ENCODE results near the gene FBXO27. TPM values are rescaled to one million over a fixed set of nuclear protein-coding genes. Genes with fewer than 3 reads are reported as not detected.
"Not testable (repeated sequence)": the region's sequence is repeated elsewhere in the genome, so short reads cannot be mapped to it uniquely, and the experiment has no call there.

FBXO27 gene
- total and polyA plus RNA-seq, 4 experiments from 2014 or later: 0.42 to 1.4 (median 0.75) TPM

DNA sequence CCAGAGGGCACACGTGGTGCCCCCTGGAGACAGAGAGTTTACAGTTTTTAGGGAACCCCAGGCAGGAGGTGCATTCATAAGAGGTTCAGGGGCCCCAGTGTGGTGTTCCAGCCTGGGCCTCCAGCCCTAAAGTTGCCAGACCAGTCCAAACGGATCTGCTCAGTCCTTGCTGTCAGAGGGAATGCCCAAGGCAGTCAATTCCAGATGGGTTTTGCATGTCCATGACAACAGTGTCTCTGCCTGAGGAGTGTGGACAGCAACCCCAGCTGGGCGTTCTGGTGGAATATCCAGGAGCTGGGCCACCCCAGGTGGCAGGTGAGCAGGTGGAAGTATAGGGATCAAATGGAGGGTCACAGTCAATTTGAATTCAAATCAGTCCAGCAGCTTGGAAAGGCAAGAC lies 25.3 kb downstream of the FBXO27 start:
- Histone ChIP-seq H3K36me3 (ENCODE audit: insufficient read depth, low read length) (no peaks in the 10 kb centered on the region), H3K27ac (ENCODE audit: low read depth, low read length) (no peak overlapping the region), H3K4me3 (ENCODE audit: low read length in 2 of 2) (no peak overlapping the region), H3K9me3 (ENCODE audit: control insufficient read depth in 1 of 2, low read length in 2 of 2) (no peaks in the 10 kb centered on the region), H3K27me3 (ENCODE audit: insufficient read depth, low read length) (no peaks in the 10 kb centered on the region), H3K4me1 (ENCODE audit: insufficient read depth, low read length) (no peaks in the 10 kb centered on the region)
- H3K9me3 Mint-ChIP-seq: peaks cover 0 to 2% (median 0%) of the 10 kb centered on the region in 8 donors
- no peaks in the 10 kb centered on the region for H3K36me3 Mint-ChIP-seq
- H3K27me3 Mint-ChIP-seq: peaks cover 17% of the 10 kb centered on the region in 2 donors
- no peak for DNase-seq
- CTCF ChIA-PET (ENCODE audit: partially characterized antibody): no interaction called here
- peaks cover 0 to 4% (median 2%) of the 10 kb centered on the region in 4 donors for H3K4me1 Mint-ChIP-seq
- POLR2A ChIA-PET (ENCODE audit: partially characterized antibody): interaction anchor here (0.7 kb wide), 1 partner anchor 56 kb away, joined by 3 read pairs; no protein-coding TSS in a partner anchor
- no peak overlapping the region for H3K4me3 Mint-ChIP-seq
- intact Hi-C loops (cut with micrococcal nuclease): no loop called here
- H3K27ac Mint-ChIP-seq: no peak overlapping the region

DNA sequence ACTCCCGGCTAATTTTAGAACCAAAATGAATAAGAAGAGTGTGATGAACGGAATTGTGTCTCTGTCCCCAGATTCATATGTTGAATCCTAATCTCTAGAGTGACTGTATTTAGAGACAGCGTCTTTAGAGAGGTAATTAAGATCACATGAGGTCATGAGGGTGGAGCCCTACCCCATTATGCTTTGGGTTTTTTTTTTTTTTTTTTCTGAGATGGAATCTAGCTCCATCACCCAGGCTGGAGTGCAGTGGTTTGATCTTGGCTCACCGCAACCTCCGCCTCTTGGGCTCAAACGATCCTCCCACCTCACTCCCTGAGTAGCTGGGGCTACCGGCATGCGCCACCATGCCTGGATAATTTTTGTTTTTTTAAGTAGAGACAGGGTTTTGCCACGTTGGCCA lies 27.9 kb downstream of the FBXO27 start:
- intact Hi-C loops (cut with micrococcal nuclease): no loop called here
- no peaks in the 10 kb centered on the region for H3K36me3 ChIP-seq (ENCODE audit: insufficient read depth, low read length)
- ChIA-PET POLR2A (ENCODE audit: partially characterized antibody) (no interaction called here), CTCF (ENCODE audit: partially characterized antibody) (no interaction called here)
- H3K4me1 ChIP-seq (ENCODE audit: insufficient read depth, low read length): no peaks in the 10 kb centered on the region
- peaks cover 0 to 4% (median 2%) of the 10 kb centered on the region in 4 donors for H3K4me1 Mint-ChIP-seq
- no peak overlapping the region for H3K27ac ChIP-seq (ENCODE audit: low read depth, low read length)
- H3K9me3 ChIP-seq (ENCODE audit: control insufficient read depth in 1 of 2, low read length in 2 of 2): no peaks in the 10 kb centered on the region
- H3K36me3 Mint-ChIP-seq: no peaks in the 10 kb centered on the region
- H3K9me3 Mint-ChIP-seq: peaks cover 0 to 2% (median 0%) of the 10 kb centered on the region in 8 donors
- no peak overlapping the region for H3K4me3 Mint-ChIP-seq
- DNase-seq: no peak
- peaks cover 17% of the 10 kb centered on the region in 2 donors for H3K27me3 Mint-ChIP-seq
- no peak overlapping the region for H3K4me3 ChIP-seq (ENCODE audit: low read length in 2 of 2)
- H3K27me3 ChIP-seq (ENCODE audit: insufficient read depth, low read length): no peaks in the 10 kb centered on the region
- no peak overlapping the region for H3K27ac Mint-ChIP-seq

DNA sequence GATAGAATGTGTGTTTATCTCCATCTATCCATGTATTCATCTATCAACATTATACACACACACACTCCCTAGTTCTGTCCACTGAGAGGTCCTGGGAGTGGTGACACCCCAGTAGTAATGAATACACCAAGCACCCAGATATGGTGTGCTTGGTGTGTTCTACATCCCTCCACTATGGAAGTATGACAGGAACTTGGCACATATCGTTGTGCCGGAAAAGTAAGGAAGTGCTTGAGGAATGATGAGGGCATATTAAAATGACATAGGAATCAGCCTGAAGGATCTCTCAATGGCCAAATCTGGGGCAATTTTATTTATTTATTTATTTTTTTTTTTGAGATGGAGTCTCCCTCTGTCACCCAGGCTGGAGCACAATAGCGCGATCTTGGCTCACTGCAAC lies 28.6 kb downstream of the FBXO27 start:
- Histone ChIP-seq H3K27me3 (ENCODE audit: insufficient read depth, low read length) (no peaks in the 10 kb centered on the region), H3K36me3 (ENCODE audit: insufficient read depth, low read length) (no peaks in the 10 kb centered on the region), H3K9me3 (ENCODE audit: control insufficient read depth in 1 of 2, low read length in 2 of 2) (no peaks in the 10 kb centered on the region), H3K4me1 (ENCODE audit: insufficient read depth, low read length) (no peaks in the 10 kb centered on the region), H3K4me3 (ENCODE audit: low read length in 2 of 2) (no peak overlapping the region), H3K27ac (ENCODE audit: low read depth, low read length) (no peak overlapping the region)
- CTCF ChIA-PET (ENCODE audit: partially characterized antibody): no interaction called here
- no peak for DNase-seq
- Mint-ChIP-seq H3K4me3 (no peak overlapping the region), H3K27ac (no peak overlapping the region), H3K9me3 (peaks cover 0 to 2% (median 0%) of the 10 kb centered on the region in 8 donors), H3K36me3 (no peaks in the 10 kb centered on the region), H3K27me3 (peaks cover 17 to 21% of the 10 kb centered on the region in 2 donors), H3K4me1 (peaks cover 0 to 4% (median 2%) of the 10 kb centered on the region in 4 donors)
- POLR2A ChIA-PET (ENCODE audit: partially characterized antibody): no interaction called here
- intact Hi-C loops (cut with micrococcal nuclease): no loop called here

DNA sequence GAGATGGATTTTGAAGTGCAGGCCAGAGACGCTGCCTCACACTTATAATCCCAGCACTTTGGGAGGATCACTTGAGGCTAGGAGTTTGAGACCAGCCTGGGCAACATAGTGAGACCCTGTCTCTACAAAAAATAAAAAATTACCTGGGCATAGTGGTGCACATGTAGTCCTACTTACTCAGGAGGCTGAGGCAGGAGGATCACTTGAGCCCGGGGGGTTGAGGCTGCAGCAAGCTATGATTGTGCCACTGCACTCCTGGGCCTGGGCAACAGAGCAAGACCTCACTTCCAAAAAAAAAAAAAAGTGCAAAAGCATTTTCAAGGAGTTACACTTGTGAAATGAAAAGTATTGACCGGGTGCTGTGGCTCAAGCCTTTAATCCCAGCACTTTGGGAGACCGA lies 29.2 kb downstream of the FBXO27 start:
- DNase-seq: no peak
- POLR2A ChIA-PET (ENCODE audit: partially characterized antibody): no interaction called here
- CTCF ChIA-PET (ENCODE audit: partially characterized antibody): no interaction called here
- Mint-ChIP-seq H3K27ac (no peak overlapping the region), H3K4me3 (no peak overlapping the region), H3K36me3 (no peaks in the 10 kb centered on the region), H3K27me3 (peaks cover 14 to 22% of the 10 kb centered on the region in 2 donors), H3K4me1 (peaks cover 0 to 4% (median 2%) of the 10 kb centered on the region in 4 donors), H3K9me3 (no peaks in the 10 kb centered on the region)
- intact Hi-C loops (cut with micrococcal nuclease): no loop called here
- Histone ChIP-seq H3K27ac (ENCODE audit: low read depth, low read length) (no peak overlapping the region), H3K27me3 (ENCODE audit: insufficient read depth, low read length) (no peaks in the 10 kb centered on the region), H3K9me3 (ENCODE audit: control insufficient read depth in 1 of 2, low read length in 2 of 2) (no peaks in the 10 kb centered on the region), H3K4me1 (ENCODE audit: insufficient read depth, low read length) (no peaks in the 10 kb centered on the region), H3K36me3 (ENCODE audit: insufficient read depth, low read length) (no peaks in the 10 kb centered on the region), H3K4me3 (ENCODE audit: low read length in 2 of 2) (no peak overlapping the region)

DNA sequence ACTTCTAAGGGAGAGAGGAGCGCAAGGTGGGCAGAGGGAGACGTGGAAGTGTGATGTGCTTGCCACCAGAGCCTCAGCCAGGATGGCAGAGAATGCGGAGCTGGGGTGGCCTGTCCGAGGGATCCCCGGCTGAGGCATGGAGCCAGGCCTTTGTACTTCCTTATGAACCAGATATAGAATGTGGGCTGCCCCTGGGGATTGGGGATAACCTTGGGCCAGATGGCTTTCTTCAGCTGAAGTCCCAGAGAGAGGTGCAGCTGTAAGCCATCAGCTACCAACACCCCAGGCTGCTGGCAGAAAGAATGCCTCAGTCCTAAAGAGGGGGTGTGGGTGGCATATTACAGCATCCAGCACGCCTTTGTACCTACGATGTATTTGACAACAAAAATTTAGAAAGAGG lies 31.3 kb downstream of the FBXO27 start:
- Histone ChIP-seq H3K27ac (ENCODE audit: low read depth, low read length) (no peak overlapping the region), H3K4me3 (ENCODE audit: low read length in 2 of 2) (no peak overlapping the region), H3K9me3 (ENCODE audit: control insufficient read depth in 1 of 2, low read length in 2 of 2) (no peaks in the 10 kb centered on the region), H3K27me3 (ENCODE audit: insufficient read depth, low read length) (no peaks in the 10 kb centered on the region), H3K36me3 (ENCODE audit: insufficient read depth, low read length) (no peaks in the 10 kb centered on the region), H3K4me1 (ENCODE audit: insufficient read depth, low read length) (no peaks in the 10 kb centered on the region)
- no peak overlapping the region for H3K4me3 Mint-ChIP-seq
- H3K9me3 Mint-ChIP-seq: no peaks in the 10 kb centered on the region
- no peak overlapping the region for H3K27ac Mint-ChIP-seq
- ChIA-PET POLR2A (ENCODE audit: partially characterized antibody) (no interaction called here), CTCF (ENCODE audit: partially characterized antibody) (no interaction called here)
- intact Hi-C loops (cut with micrococcal nuclease): no loop called here
- no peaks in the 10 kb centered on the region for H3K36me3 Mint-ChIP-seq
- H3K4me1 Mint-ChIP-seq: no peaks in the 10 kb centered on the region
- DNase-seq: no peak
- H3K27me3 Mint-ChIP-seq: peaks cover 12 to 20% of the 10 kb centered on the region in 2 donors

DNA sequence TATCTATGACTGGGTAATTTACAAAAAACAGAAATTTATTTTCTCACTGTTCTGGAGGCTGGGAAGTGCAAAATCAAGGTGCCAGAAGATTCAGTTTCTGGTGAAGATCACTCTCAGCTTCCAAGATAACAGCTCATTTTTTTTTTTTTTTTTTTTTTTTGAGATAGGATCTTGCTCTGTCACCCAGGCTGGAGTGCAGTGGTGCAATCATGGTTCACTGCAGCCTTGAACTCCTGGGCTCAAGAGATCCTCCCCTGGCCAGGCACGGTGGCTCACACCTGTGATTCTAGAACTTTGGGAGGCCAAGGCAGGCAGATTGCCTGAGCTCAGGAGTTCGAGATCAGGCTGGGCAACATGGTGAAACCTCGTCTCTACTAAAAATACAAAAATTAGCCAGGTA lies 34.8 kb downstream of the FBXO27 start:
- H3K27me3 ChIP-seq (ENCODE audit: insufficient read depth, low read length); H3K36me3 Mint-ChIP-seq; CTCF ChIA-PET (ENCODE audit: partially characterized antibody); H3K9me3 Mint-ChIP-seq; intact Hi-C loops (cut with micrococcal nuclease); DNase-seq; POLR2A ChIA-PET (ENCODE audit: partially characterized antibody); H3K4me1 ChIP-seq (ENCODE audit: insufficient read depth, low read length); H3K9me3 ChIP-seq (ENCODE audit: control insufficient read depth in 1 of 2, low read length in 2 of 2); H3K4me1 Mint-ChIP-seq; H3K4me3 ChIP-seq (ENCODE audit: low read length in 2 of 2); H3K36me3 ChIP-seq (ENCODE audit: insufficient read depth, low read length); H3K27ac ChIP-seq (ENCODE audit: low read depth, low read length); H3K27ac Mint-ChIP-seq: not testable (repeated sequence)
- Mint-ChIP-seq H3K4me3 (peak overlapping the region in 1 of 8 donors; percentile 27), H3K27me3 (peaks cover 3 to 12% of the 10 kb centered on the region in 2 donors)

DNA sequence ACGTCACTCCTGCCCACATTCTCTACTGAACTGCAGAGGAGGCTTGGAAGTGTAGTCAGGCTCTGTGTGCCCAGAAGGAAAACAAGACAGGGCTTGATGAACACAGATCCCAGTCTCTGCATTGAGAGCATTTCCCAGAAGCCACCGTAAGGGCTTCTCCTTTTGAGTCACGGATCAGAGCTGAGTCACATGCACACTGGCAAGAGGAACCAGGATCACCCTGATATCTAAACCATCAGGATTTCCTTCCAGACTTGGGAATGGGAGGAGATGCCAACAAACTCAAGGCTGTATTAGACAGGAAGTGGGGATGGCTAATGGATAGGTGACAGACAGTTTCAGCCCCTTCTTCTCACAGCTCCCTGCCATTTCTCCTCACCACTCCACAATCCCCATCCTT lies 39.1 kb downstream of the FBXO27 start:
- Histone ChIP-seq H3K27me3 (ENCODE audit: insufficient read depth, low read length) (no peaks in the 10 kb centered on the region), H3K27ac (ENCODE audit: low read depth, low read length) (no peak overlapping the region), H3K9me3 (ENCODE audit: control insufficient read depth in 1 of 2, low read length in 2 of 2) (no peaks in the 10 kb centered on the region), H3K4me1 (ENCODE audit: insufficient read depth, low read length) (no peaks in the 10 kb centered on the region), H3K4me3 (ENCODE audit: low read length in 2 of 2) (no peak overlapping the region), H3K36me3 (ENCODE audit: insufficient read depth, low read length) (no peaks in the 10 kb centered on the region)
- intact Hi-C loops (cut with micrococcal nuclease): no loop called here
- no peaks in the 10 kb centered on the region for H3K4me1 Mint-ChIP-seq
- DNase-seq: no peak
- no peak overlapping the region for H3K27ac Mint-ChIP-seq
- H3K4me3 Mint-ChIP-seq: no peak overlapping the region
- peaks cover 0 to 6% (median 0%) of the 10 kb centered on the region in 8 donors for H3K9me3 Mint-ChIP-seq
- H3K36me3 Mint-ChIP-seq: no peaks in the 10 kb centered on the region
- peaks cover 17 to 22% of the 10 kb centered on the region in 2 donors for H3K27me3 Mint-ChIP-seq
- CTCF ChIA-PET (ENCODE audit: partially characterized antibody): interaction anchor here (1.2 kb wide), 1 partner anchor 31 kb away, joined by 4 read pairs; no protein-coding TSS in a partner anchor
- POLR2A ChIA-PET (ENCODE audit: partially characterized antibody): no interaction called here
